ENCODE measurements around the gene PRKAG2.

DNA sequence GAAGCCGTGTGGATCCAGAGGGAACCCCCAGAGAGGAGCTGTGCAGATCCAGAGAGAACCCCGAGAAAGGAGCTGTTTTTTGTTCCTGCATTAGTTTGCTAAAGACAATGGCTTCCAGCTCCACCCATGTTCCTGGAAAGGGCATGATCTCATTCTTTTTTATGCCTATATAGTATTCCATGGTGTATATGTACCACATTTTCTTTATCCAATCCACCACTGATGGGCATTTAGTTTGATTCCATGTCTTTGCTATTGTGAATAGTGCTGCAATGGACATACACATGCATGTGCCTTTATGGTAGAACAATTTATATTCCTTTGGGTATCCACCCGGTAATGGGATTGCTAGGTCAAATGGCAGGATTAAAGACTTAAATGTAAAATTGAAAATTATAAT, 261.9 kb downstream of the PRKAG2 start:
- TF ChIP-seq, protein P1, sequence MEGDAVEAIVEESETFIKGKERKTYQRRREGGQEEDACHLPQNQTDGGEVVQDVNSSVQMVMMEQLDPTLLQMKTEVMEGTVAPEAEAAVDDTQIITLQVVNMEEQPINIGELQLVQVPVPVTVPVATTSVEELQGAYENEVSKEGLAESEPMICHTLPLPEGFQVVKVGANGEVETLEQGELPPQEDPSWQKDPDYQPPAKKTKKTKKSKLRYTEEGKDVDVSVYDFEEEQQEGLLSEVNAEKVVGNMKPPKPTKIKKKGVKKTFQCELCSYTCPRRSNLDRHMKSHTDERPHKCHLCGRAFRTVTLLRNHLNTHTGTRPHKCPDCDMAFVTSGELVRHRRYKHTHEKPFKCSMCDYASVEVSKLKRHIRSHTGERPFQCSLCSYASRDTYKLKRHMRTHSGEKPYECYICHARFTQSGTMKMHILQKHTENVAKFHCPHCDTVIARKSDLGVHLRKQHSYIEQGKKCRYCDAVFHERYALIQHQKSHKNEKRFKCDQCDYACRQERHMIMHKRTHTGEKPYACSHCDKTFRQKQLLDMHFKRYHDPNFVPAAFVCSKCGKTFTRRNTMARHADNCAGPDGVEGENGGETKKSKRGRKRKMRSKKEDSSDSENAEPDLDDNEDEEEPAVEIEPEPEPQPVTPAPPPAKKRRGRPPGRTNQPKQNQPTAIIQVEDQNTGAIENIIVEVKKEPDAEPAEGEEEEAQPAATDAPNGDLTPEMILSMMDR (conservative IDR thresholded peaks at IDR 0.05; ENCODE audit: low read length): no peak
- no peak for TF ChIP-seq EZH2phosphoT487 (IDR thresholded peaks at IDR 0.05; ENCODE audit: borderline replicate concordance)
